Measurements from ENCODE around the gene ACOT9.

The ACOT9 gene, protein sequence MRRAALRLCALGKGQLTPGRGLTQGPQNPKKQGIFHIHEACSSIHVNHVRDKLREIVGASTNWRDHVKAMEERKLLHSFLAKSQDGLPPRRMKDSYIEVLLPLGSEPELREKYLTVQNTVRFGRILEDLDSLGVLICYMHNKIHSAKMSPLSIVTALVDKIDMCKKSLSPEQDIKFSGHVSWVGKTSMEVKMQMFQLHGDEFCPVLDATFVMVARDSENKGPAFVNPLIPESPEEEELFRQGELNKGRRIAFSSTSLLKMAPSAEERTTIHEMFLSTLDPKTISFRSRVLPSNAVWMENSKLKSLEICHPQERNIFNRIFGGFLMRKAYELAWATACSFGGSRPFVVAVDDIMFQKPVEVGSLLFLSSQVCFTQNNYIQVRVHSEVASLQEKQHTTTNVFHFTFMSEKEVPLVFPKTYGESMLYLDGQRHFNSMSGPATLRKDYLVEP

DNA sequence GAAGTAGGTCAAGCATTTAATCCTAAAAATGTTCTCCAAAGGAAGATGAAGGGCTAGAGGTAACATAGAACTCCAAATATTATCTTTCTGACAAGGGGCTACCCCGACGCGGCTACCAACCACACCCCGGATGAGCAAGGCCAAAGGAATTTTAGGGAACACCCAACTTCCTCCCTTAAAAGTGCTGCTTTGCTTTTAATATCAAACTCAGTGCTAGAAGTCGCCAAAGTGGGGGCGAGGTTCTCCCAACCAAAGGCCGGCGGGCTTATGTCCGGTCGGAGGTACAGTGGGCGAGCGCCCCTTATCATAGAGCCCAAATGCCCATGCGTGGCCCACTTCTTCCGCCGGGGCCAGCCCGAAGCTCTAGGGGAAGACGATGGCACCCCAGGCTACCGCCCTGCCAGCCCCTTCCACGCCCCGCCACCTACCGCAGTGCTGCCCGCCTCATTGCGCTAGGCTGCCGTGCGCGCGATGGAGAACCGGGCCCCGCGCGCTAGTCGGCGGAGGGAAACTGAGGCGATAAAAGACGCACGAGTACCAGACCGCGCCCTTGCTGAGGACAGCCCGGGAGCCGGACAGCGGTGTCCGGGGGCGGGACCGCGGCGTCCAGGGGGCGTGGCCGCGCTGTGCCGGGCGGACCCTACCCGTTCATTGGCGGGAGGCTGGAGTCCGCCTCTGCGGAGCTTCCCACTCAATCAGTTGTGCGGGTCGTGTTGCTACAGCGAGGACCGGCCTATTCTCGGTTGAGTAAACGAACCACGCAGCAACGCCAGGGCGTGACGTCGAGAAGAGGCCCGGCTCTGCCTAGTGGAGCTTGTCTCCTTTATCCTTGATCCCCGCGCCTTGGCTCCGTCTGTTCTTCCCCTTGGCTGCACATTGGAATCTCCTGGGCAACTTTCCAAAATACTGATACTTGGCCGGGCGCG is at the start of gene ACOT9:
ACOT9 (minus strand) TSS at position 580 of the 926 bp plus-strand sequence; CDS start at position 448, 132 bp downstream.
- TF ChIP-seq, protein P1, sequence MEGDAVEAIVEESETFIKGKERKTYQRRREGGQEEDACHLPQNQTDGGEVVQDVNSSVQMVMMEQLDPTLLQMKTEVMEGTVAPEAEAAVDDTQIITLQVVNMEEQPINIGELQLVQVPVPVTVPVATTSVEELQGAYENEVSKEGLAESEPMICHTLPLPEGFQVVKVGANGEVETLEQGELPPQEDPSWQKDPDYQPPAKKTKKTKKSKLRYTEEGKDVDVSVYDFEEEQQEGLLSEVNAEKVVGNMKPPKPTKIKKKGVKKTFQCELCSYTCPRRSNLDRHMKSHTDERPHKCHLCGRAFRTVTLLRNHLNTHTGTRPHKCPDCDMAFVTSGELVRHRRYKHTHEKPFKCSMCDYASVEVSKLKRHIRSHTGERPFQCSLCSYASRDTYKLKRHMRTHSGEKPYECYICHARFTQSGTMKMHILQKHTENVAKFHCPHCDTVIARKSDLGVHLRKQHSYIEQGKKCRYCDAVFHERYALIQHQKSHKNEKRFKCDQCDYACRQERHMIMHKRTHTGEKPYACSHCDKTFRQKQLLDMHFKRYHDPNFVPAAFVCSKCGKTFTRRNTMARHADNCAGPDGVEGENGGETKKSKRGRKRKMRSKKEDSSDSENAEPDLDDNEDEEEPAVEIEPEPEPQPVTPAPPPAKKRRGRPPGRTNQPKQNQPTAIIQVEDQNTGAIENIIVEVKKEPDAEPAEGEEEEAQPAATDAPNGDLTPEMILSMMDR (IDR thresholded peaks at IDR 0.05; ENCODE audit: low read depth, low read length, missing control alignments) = no peak
- H3K4me3 ChIP-seq (ENCODE audit: low read depth, low read length) = peak within 1 kb of the TSS; percentile 76
- peak; percentile 65 for DNase-seq (ENCODE audit: low read depth)

DNA sequence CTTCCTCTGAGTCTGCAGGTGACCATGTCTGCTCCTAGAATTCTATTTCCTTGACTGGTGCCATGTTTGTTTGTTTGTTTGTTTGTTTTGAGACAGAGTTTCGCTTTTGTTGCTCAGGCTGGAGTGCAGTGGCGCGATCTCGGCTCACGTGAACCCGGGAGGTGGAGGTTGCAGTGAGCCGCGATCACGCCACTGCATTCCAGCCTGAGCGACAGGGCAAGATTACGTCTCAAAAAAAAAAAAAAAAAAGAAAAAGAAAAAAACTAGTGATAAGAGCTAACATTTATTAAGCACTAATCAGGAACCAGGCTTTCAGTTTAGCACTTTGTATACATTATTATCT is 47.0 kb upstream of the ACOT9 start:
- DNase-seq (ENCODE audit: low read depth) = no peak
- no peak overlapping the region for H3K4me3 ChIP-seq (ENCODE audit: low read depth, low read length)
- TF ChIP-seq, protein P1 (IDR thresholded peaks at IDR 0.05; ENCODE audit: low read depth, low read length, missing control alignments) = no peak

DNA sequence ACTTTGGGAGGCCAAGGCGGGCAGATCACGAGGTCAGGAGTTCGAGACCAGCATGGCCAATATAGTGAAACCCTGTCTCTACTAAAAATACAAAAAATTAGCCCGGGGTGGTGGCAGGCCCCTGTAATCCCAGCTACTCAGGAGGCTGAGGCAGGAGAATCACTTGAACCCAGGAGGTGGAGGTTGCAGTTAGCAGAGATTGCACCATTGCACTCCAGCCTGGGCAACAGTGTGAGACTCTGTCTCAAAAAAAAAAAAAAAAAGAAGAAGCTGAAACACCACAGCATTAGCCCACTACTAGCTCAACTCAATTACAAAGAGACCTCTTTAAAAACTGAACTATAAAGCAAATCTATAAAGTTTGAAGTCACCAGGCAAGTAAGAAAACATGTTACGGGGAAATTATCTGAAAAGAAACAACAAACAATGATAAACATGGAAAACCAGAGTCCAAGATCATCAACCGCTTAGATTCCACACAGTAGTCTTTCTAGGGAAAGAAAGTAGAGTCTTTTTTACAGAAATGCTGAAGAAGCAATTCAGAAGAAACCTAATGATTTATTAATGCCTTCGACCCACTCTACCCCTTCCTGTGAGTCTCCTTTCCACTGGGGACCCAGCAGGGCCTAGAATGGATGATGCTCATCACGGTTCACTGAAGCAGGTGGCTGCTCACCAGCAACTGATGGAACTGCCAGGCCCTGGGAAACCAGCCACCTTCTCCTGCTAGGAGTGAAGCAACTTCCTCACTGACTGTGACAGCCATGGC is 46.5 kb upstream of the ACOT9 start:
- H3K4me3 ChIP-seq (ENCODE audit: low read depth, low read length) = no peak overlapping the region
- no peak for DNase-seq (ENCODE audit: low read depth)
- TF ChIP-seq, protein P1 (IDR thresholded peaks at IDR 0.05; ENCODE audit: low read depth, low read length, missing control alignments) = no peak

DNA sequence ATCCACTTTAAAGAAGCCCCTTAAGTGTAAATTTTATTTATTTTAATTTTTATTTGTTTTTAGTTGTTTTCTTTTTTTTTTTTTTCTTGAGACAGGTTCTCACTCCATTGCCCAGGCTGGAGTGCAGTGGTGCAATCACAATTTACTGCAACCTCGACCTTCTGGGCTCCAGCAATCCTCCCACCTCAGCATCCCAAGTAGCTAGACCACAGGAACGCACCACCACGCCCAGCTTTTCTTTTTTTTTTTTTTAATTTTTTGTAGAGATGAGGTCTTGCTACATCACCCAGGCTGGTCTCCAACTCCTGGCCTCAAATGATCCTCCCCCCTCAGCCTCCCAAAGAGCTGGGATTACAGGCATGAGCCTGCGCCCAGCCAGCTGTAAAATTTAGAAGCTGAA is 45.9 kb upstream of the ACOT9 start:
- no peak for DNase-seq (ENCODE audit: low read depth)
- H3K4me3 ChIP-seq (ENCODE audit: low read depth, low read length) = no peak overlapping the region
- TF ChIP-seq, protein P1 (IDR thresholded peaks at IDR 0.05; ENCODE audit: low read depth, low read length, missing control alignments) = no peak

DNA sequence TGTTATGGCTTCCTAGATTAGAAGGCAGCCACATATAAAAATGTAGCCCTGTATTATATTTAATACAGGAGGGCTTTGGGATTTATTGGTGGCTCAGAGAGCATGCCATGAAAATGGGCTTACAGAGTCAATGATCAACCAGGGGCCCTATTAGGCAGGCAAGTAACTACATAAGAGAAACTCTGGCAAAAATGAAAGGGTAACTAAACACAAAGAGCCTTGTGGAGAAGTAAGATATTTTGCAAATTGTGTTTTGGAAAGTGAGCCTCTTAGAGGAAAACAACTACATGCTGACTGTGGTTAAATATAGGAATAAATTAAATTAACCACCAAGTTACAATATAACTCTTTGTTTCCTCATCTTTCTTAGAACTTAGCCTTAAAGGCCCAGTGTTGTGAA is 45.4 kb upstream of the ACOT9 start:
- TF ChIP-seq, protein P1 (IDR thresholded peaks at IDR 0.05; ENCODE audit: low read depth, low read length, missing control alignments) = no peak
- H3K4me3 ChIP-seq (ENCODE audit: low read depth, low read length) = no peak overlapping the region
- DNase-seq (ENCODE audit: low read depth) = no peak

DNA sequence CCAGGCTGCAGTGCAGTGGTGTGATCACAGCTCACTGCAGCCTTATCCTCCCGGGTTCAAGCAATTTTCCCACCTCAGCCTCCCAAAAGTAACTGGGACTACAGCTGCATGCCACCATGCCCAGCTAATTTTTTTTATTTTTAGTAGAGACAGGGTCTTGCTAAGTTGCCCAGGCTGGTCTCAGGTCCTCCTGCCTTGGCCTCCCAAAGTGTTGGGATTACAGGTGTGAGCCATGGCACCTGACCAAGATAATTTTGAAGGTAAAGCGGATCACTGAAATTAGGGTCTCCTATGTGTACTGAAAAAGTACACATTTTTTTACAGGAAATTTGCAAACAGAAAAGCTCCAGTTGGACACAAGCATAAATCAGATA is 44.7 kb upstream of the ACOT9 start:
- TF ChIP-seq, protein P1 (IDR thresholded peaks at IDR 0.05; ENCODE audit: low read depth, low read length, missing control alignments) = no peak
- DNase-seq (ENCODE audit: low read depth) = no peak
- H3K4me3 ChIP-seq (ENCODE audit: low read depth, low read length) = no peak overlapping the region
